IMR-90 (cell line): ENCODE results near the gene TSPEAR. TPM values are rescaled to one million over a fixed set of nuclear protein-coding genes. Genes with fewer than 3 reads are reported as not detected.

Experiments used
- ATAC-seq: fragments of 200-7000 bp; cut with Tn5 transposase; 2 replicates; pipeline ENCODE4 v1.9.1; 2020; ENCODE audit warnings: low read depth, mild to moderate bottlenecking, moderate library complexity
- BruUV-seq: library from RNA; stranded (reverse); fragments of 400-500 nt; replicated peaks from 2 replicates; lab custom pipeline; 2021; lab: Mats Ljungman, UMichigan
- CTCF ChIA-PET: fragments of 300-600 bp; formaldehyde crosslinking; extraction: SDS; loops from one replicate; lab custom pipeline; 2021; ENCODE audit warnings: antibody characterized with exemption; lab: Yijun Ruan, JAX
- POLR2A ChIA-PET: fragments of 300-600 bp; sonication (Branson Sonifier 250); formaldehyde crosslinking; loops from one replicate; lab custom pipeline; 2022; ENCODE audit warnings: antibody characterized with exemption; ENCODE audit not compliant: unreplicated experiment; lab: Charles Lee
- DNase-seq: peaks from one replicate; pipeline ENCODE4 v3.0.0; 2013
- H2AFZ ChIP-seq: replicated peaks from 2 replicates; pipeline ENCODE3; 2013; ENCODE audit warnings: low read length, mild to moderate bottlenecking; ENCODE audit not compliant: poor library complexity
- H2AK5ac ChIP-seq: 2 replicates; pipeline ENCODE4 v1.6.1; 2013; ENCODE audit warnings: low read depth, low read length, inconsistent platforms
- H2AK9ac ChIP-seq: replicated peaks from 2 replicates; pipeline ENCODE3; 2013; ENCODE audit warnings: mild to moderate bottlenecking, low read depth, low read length, moderate library complexity; ENCODE audit not compliant: poor library complexity
- H2BK120ac ChIP-seq: 2 replicates; pipeline ENCODE4 v1.6.1; 2013; ENCODE audit warnings: low read depth, low read length, inconsistent platforms
- H2BK15ac ChIP-seq: 3 replicates; pipeline ENCODE4 v1.6.1; 2013; ENCODE audit warnings: low read depth, low read length, inconsistent platforms
- H2BK20ac ChIP-seq: 2 replicates; pipeline ENCODE4 v1.6.1; 2013; ENCODE audit warnings: low read depth, mild to moderate bottlenecking, inconsistent platforms, low read length, moderate library complexity
- H2BK5ac ChIP-seq: 2 replicates; pipeline ENCODE4 v1.6.1; 2013; ENCODE audit warnings: mild to moderate bottlenecking, low read depth, low read length, inconsistent platforms; ENCODE audit not compliant: poor library complexity, severe bottlenecking
- H3K14ac ChIP-seq: replicated peaks from 2 replicates; pipeline ENCODE4 v1.6.1; 2013; ENCODE audit warnings: low read depth, low read length, inconsistent platforms
- H3K18ac ChIP-seq: 2 replicates; pipeline ENCODE4 v1.6.1; 2013; ENCODE audit warnings: low read depth, low read length, control low read depth
- H3K23ac ChIP-seq: 2 replicates; pipeline ENCODE4 v1.6.1; 2013; ENCODE audit warnings: low read depth, low read length, inconsistent platforms
- H3K27ac ChIP-seq: 2 replicates; pipeline ENCODE4 v1.5.1; 2013; ENCODE audit warnings: mild to moderate bottlenecking, control low read depth, low read length; ENCODE audit not compliant: insufficient read depth
- H3K27me3 ChIP-seq: 2 replicates; pipeline ENCODE4 v1.6.1; 2013; ENCODE audit warnings: low read length; ENCODE audit not compliant: control insufficient read depth, insufficient read depth
- H3K36me3 ChIP-seq: 2 replicates; pipeline ENCODE4 v1.6.1; 2013; ENCODE audit warnings: low read length, mixed read lengths; ENCODE audit not compliant: control insufficient read depth, insufficient read depth
- H3K4ac ChIP-seq: 2 replicates; pipeline ENCODE4 v1.6.1; 2013; ENCODE audit warnings: low read depth, low read length, inconsistent platforms
- H3K4me1 ChIP-seq: 2 replicates; pipeline ENCODE4 v1.6.1; 2013; ENCODE audit warnings: low read length, mixed read lengths; ENCODE audit not compliant: control insufficient read depth, insufficient read depth
- H3K4me2 ChIP-seq: 2 replicates; pipeline ENCODE4 v1.6.1; 2013; ENCODE audit warnings: low read depth, mild to moderate bottlenecking, control low read depth, low read length, moderate library complexity
- H3K4me3 ChIP-seq: 2 replicates; pipeline ENCODE4 v1.5.1; 2013; ENCODE audit warnings: low read depth, mild to moderate bottlenecking, control low read depth, low read length, moderate library complexity; ENCODE audit not compliant: insufficient read depth
- H3K56ac ChIP-seq: 2 replicates; pipeline ENCODE4 v1.6.1; 2013; ENCODE audit warnings: low read length, inconsistent platforms; ENCODE audit not compliant: insufficient read depth; ENCODE audit errors: extremely low read depth
- H3K79me1 ChIP-seq, 2 experiments: 2 replicates each; pipeline ENCODE4 v1.6.1; 2013; ENCODE audit warnings: low read length in 2 of 2, inconsistent platforms in 1 of 2, low read depth in 1 of 2
- H3K9ac ChIP-seq: 2 replicates; pipeline ENCODE4 v1.6.1; 2013; ENCODE audit warnings: low read depth, low read length, control low read depth
- H3K9me1 ChIP-seq: 2 replicates; pipeline ENCODE4 v1.6.1; 2013; ENCODE audit warnings: low read length, inconsistent platforms; ENCODE audit not compliant: insufficient read depth
- H3K9me3 ChIP-seq: 2 replicates; pipeline ENCODE4 v1.6.1; 2013; ENCODE audit warnings: low read length; ENCODE audit not compliant: control insufficient read depth, insufficient read depth
- H4K20me1 ChIP-seq: 2 replicates; pipeline ENCODE4 v1.6.1; 2013; ENCODE audit warnings: low read length, inconsistent platforms; ENCODE audit not compliant: insufficient read depth
- H4K5ac ChIP-seq: 2 replicates; pipeline ENCODE4 v1.6.1; 2013; ENCODE audit warnings: mild to moderate bottlenecking, low read depth, low read length, control low read depth
- H4K8ac ChIP-seq, 2 experiments: 2 replicates each; pipeline ENCODE4 v1.6.1; 2013; ENCODE audit warnings: low read depth in 2 of 2, low read length in 2 of 2, control low read depth in 1 of 2, inconsistent platforms in 1 of 2
- H4K91ac ChIP-seq: 2 replicates; pipeline ENCODE4 v1.6.1; 2013; ENCODE audit warnings: low read depth, low read length, inconsistent platforms; ENCODE audit not compliant: insufficient read depth
- FOS ChIP-seq: fragments of 150-350 bp; IDR thresholded peaks from 2 replicates; pipeline ENCODE4 v1.6.1; 2016; ENCODE audit warnings: low read depth, low read length
- MXI1 ChIP-seq: IDR thresholded peaks from 2 replicates; pipeline ENCODE4 v1.6.1; 2012; ENCODE audit warnings: low read depth, mild to moderate bottlenecking, low read length, moderate library complexity, borderline replicate concordance
- RCOR1 ChIP-seq: IDR thresholded peaks from 2 replicates; pipeline ENCODE4 v1.6.1; 2012; ENCODE audit warnings: mild to moderate bottlenecking, low read length, improper control_type of control experiment; ENCODE audit not compliant: insufficient replicate concordance
- WGBS, 2 experiments: methylation state at CpG; one replicate each; pipeline versions ENCODE4 v1.1.5 to v1.1.7; 2013; ENCODE audit warnings: missing lambda C conversion rate in 2 of 2; ENCODE audit not compliant: insufficient read length in 1 of 2; ENCODE audit errors: extremely low coverage in 2 of 2; 5-methylcytosine and 5-hydroxymethylcytosine counted together
- dilution Hi-C: fragments of 300-500 bp; cut with HindIII; formaldehyde crosslinking; loops from one replicate; pipeline ENCODE4 v1.14.3; 2018; ENCODE audit warnings: low sequenced_read_pairs; ENCODE audit not compliant: unreplicated experiment
- in situ Hi-C: fragments of 300-500 bp; cut with MboI; formaldehyde crosslinking; loops from 3 replicates; pipeline ENCODE4 v1.14.3; 2019; ENCODE audit warnings: low sequenced_read_pairs, inconsistent platforms, mixed read lengths
- intact Hi-C: fragments of 100-400 bp; cut with micrococcal nuclease; formaldehyde crosslinking; loops from 2 replicates; pipeline ENCODE4 v1.10.0; 2022
- polyA plus RNA-seq, 3 experiments: library from polyadenylated mRNA; depleted of rRNA; stranded (reverse); fragments of >200 nt; gene quantifications; 2 replicates each; pipeline ENCODE4 v1.2.3, GENCODE V29; 2012; ENCODE audit warnings: low replicate concordance in 1 of 3
- total RNA-seq: library from RNA; depleted of rRNA; stranded (reverse); fragments of >200 nt; gene quantifications from 2 replicates; pipeline ENCODE4 v1.2.3, GENCODE V29; 2012
- TF ChIP-seq, protein P1 (sequence below): fragments of 150-350 bp; IDR thresholded peaks from 2 replicates; pipeline ENCODE4 v1.6.1; 2017; ENCODE audit warnings: mild to moderate bottlenecking, antibody characterized with exemption, low read length, low read depth
- TF ChIP-seq, protein P2 (sequence below): conservative IDR thresholded peaks from 2 replicates; pipeline ENCODE4 v1.5.1; 2012; ENCODE audit warnings: mild to moderate bottlenecking, low read depth, low read length, improper control_type of control experiment

The TSPEAR gene
- total and polyA plus RNA-seq, 2 of the 4 experiments (the other 2 are of a cell fraction): not detected

DNA sequence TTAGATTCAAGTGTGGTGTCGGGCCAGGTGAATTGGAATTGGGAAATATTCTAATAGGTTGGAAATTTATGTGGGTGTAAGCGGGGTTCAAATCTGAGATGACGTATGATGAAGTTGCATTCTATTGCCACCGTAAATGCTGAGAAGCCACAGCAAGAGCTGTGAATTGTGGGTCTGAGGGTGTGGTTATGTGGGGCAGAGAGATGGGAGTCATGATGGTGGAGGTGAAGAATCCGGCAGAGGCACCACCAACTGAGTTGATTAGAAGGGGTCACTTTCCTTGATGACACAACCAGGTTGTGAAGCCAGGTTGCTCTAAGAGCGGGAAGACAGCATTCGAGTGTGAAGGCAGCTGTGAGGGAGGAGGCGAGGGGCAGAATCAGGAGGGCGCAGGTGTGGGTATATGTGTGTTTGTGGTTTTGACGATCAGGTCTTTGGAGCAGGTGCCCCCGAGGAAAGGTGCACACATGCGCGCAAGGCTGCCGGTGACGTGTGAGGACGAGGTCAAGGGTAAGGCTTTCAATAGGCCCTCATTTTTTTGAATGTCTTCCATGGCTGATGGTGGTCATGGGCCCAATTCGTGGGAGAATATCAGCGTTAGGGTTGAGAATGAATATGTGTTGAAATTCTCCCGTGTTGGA, 237.3 kb downstream of the TSPEAR start:
- Histone ChIP-seq H3K36me3 (no peaks in the 10 kb centered on the region), H3K23ac (no peak overlapping the region), H2AFZ (no peak overlapping the region), H3K9me1 (no peaks in the 10 kb centered on the region), H3K18ac (no peak overlapping the region), H3K79me1 (no peaks in the 10 kb centered on the region), H3K4me1 (no peaks in the 10 kb centered on the region), H4K20me1 (no peaks in the 10 kb centered on the region), H3K27ac (no peak overlapping the region), H4K91ac (no peak overlapping the region), H3K14ac (no peak overlapping the region), H4K5ac (no peak overlapping the region), H2BK5ac (no peak overlapping the region), H3K56ac (no peak overlapping the region), H3K9ac (no peak overlapping the region), H2BK20ac (no peak overlapping the region), H3K27me3 (peaks cover 6% of the 10 kb centered on the region), H3K4me3 (no peak overlapping the region), H3K9me3 (no peaks in the 10 kb centered on the region), H2BK120ac (no peak overlapping the region), H2BK15ac (no peak overlapping the region), H3K4me2 (no peak overlapping the region), H2AK9ac (no peak overlapping the region), H2AK5ac (no peak overlapping the region), H4K8ac (no peak overlapping the region), H3K4ac (no peak overlapping the region)
- intact Hi-C loops (no loop called here), in situ Hi-C loops (no loop called here), dilution Hi-C loops (no loop called here)
- DNase-seq (no peak), ATAC-seq (no peak)
- ChIA-PET POLR2A (no interaction called here), CTCF (no interaction called here)
- WGBS, 2 experiments: 81% methylated on average over 14 of the region's 19 CpGs; no CpG with 5 or more reads in 1 of the 2 experiments
- TF ChIP-seq RCOR1 (no peak), FOS (no peak), MXI1 (no peak)
- TF ChIP-seq, protein P1, sequence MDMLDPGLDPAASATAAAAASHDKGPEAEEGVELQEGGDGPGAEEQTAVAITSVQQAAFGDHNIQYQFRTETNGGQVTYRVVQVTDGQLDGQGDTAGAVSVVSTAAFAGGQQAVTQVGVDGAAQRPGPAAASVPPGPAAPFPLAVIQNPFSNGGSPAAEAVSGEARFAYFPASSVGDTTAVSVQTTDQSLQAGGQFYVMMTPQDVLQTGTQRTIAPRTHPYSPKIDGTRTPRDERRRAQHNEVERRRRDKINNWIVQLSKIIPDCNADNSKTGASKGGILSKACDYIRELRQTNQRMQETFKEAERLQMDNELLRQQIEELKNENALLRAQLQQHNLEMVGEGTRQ: no peak
- TF ChIP-seq, protein P2, sequence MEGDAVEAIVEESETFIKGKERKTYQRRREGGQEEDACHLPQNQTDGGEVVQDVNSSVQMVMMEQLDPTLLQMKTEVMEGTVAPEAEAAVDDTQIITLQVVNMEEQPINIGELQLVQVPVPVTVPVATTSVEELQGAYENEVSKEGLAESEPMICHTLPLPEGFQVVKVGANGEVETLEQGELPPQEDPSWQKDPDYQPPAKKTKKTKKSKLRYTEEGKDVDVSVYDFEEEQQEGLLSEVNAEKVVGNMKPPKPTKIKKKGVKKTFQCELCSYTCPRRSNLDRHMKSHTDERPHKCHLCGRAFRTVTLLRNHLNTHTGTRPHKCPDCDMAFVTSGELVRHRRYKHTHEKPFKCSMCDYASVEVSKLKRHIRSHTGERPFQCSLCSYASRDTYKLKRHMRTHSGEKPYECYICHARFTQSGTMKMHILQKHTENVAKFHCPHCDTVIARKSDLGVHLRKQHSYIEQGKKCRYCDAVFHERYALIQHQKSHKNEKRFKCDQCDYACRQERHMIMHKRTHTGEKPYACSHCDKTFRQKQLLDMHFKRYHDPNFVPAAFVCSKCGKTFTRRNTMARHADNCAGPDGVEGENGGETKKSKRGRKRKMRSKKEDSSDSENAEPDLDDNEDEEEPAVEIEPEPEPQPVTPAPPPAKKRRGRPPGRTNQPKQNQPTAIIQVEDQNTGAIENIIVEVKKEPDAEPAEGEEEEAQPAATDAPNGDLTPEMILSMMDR: no peak
- BruUV-seq: no TSS peak
